Measurements from ENCODE around the gene STRN3. TPM values are rescaled to one million over a fixed set of nuclear protein-coding genes. Genes with fewer than 3 reads are reported as not detected.

Gene STRN3
- polyA plus RNA-seq, 2 donors = 7.4 to 9.5 TPM

DNA sequence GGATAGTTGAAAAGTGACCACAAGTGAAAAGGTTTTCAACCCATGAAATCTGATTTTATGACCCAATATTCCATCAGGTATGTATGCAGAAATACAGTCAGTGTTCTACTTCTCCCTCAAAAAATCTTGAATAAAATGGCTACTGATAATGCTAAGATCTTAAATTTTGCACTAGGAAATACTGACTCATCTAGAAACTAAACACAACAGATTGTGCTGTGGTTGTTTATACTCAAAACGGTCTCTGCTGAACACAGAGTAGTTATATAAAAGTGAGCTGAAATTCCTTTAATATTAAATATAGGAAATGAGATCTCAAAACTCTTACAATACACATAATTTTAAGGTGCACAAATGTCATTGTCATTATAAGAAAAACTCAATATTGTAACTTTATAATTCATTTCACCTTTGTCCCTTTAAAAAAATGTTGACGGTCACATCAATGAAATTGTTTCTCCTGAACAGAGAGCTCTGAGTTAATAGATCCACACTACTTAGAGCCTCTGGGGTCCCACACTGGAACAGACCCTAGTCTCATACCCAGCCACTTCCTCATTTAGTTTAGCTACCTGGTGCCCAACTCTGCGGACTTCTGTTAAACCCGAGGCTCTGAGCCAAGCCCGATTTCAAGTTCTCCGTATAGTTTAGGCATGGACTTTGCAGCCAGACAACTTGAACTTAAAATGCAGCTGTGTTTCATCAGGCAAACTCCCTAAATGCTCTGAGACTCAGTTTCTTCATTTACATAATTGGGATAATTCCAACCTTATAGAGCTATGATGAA, 142.5 kb downstream of the STRN3 start:
- no peaks in the 10 kb centered on the region for H3K4me1 ChIP-seq (ENCODE audit: control insufficient read depth in 2 of 2, insufficient read depth in 2 of 2, low read length in 1 of 2)
- 76 to 80% methylated on average over 6 of the region's 6 CpGs for WGBS, 2 donors
- H3K9me3 ChIP-seq (ENCODE audit: control insufficient read depth in 2 of 2, insufficient read depth in 1 of 2, low read depth in 1 of 2, low read length in 1 of 2) = no peaks in the 10 kb centered on the region

DNA sequence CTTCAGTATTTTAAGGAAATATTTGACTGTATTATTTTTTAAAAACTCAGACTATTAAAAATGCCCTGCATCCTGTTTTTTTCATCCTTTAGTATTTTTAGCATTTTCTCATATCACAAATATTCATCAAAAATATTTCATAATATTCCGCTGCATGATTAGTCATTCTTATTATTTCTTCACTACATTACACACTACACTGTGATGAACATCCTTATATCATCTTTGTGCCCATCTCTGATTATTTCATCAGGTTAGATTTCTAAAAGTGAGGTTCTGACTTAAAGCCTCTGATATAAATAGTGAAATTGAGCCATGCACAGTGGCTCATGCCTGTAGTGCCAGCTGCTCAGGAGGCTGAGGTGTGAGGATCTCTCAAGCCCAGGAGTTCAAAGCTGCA, 143.7 kb downstream of the STRN3 start:
- H3K27ac ChIP-seq (ENCODE audit: low read depth in 2 of 2, low read length in 1 of 2) = no peak overlapping the region
- no peaks in the 10 kb centered on the region for H3K27me3 ChIP-seq (ENCODE audit: control insufficient read depth in 1 of 2, insufficient read depth in 2 of 2, low read length in 2 of 2)
- 77 to 83% methylated on average over 1 of the region's 1 CpG for WGBS, 2 donors
- no peak overlapping the region for H3K4me3 ChIP-seq (ENCODE audit: low read depth in 1 of 2, low read length in 2 of 2)
- no peaks in the 10 kb centered on the region for H3K4me1 ChIP-seq (ENCODE audit: control insufficient read depth in 2 of 2, insufficient read depth in 2 of 2, low read length in 1 of 2)
- no peaks in the 10 kb centered on the region for H3K36me3 ChIP-seq (ENCODE audit: control insufficient read depth in 2 of 2, insufficient read depth in 2 of 2, low read length in 1 of 2)
- H3K9me3 ChIP-seq (ENCODE audit: control insufficient read depth in 2 of 2, insufficient read depth in 1 of 2, low read depth in 1 of 2, low read length in 1 of 2) = no peaks in the 10 kb centered on the region

More for the DNA sequence above, 142.5 kb downstream of the STRN3 start:
- Histone ChIP-seq H3K4me3 (ENCODE audit: low read depth in 1 of 2, low read length in 2 of 2) (no peak overlapping the region), H3K27ac (ENCODE audit: low read depth in 2 of 2, low read length in 1 of 2) (no peak overlapping the region), H3K27me3 (ENCODE audit: control insufficient read depth in 1 of 2, insufficient read depth in 2 of 2, low read length in 2 of 2) (no peaks in the 10 kb centered on the region), H3K36me3 (ENCODE audit: control insufficient read depth in 2 of 2, insufficient read depth in 2 of 2, low read length in 1 of 2) (no peaks in the 10 kb centered on the region)

DNA sequence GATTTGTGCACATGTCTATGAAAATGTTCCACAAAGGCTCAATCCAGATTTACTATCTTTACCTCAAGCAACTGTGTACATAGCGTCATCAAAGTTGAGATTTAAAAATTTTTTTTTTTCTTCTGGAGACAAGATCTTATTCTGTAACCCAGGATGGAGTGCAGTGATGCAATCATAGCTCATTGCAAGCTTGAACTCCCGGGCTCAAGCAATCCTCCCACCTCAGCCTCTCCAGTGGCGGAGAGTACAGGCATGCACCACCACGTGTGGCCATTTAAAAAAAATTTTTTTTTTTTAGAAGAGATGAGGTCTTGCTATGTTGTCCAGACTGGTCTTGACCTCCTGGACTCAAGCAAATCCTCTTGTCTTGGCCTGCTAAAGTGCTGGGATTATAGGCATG, 149.5 kb downstream of the STRN3 start:
- Histone ChIP-seq H3K36me3 (ENCODE audit: control insufficient read depth in 2 of 2, insufficient read depth in 2 of 2, low read length in 1 of 2) (no peaks in the 10 kb centered on the region), H3K27ac (ENCODE audit: low read depth in 2 of 2, low read length in 1 of 2) (no peak overlapping the region), H3K4me3 (ENCODE audit: low read depth in 1 of 2, low read length in 2 of 2) (no peak overlapping the region), H3K9me3 (ENCODE audit: control insufficient read depth in 2 of 2, insufficient read depth in 1 of 2, low read depth in 1 of 2, low read length in 1 of 2) (no peaks in the 10 kb centered on the region), H3K27me3 (ENCODE audit: control insufficient read depth in 1 of 2, insufficient read depth in 2 of 2, low read length in 2 of 2) (peaks cover 0 to 12% of the 10 kb centered on the region in 2 donors), H3K4me1 (ENCODE audit: control insufficient read depth in 2 of 2, insufficient read depth in 2 of 2, low read length in 1 of 2) (peaks cover 6 to 11% of the 10 kb centered on the region in 2 donors)
- WGBS, 2 donors = 73 to 74% methylated on average over 4 of the region's 4 CpGs

DNA sequence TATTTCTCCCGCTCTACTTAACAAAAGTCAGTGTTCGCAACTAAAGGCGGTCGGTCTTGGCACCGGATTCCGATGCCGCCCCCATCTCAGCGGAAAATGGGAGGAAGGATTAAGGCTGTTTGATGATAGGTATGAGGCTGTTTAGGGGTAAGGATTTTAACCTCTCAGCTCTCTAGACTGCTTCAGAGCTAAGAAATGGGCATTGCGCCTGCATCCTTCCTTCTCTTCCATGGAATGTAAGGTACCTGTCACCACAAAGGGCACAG, 150.5 kb downstream of the STRN3 start:
- Histone ChIP-seq H3K27me3 (ENCODE audit: control insufficient read depth in 1 of 2, insufficient read depth in 2 of 2, low read length in 2 of 2) (peaks cover 0 to 12% of the 10 kb centered on the region in 2 donors), H3K9me3 (ENCODE audit: control insufficient read depth in 2 of 2, insufficient read depth in 1 of 2, low read depth in 1 of 2, low read length in 1 of 2) (no peaks in the 10 kb centered on the region), H3K27ac (ENCODE audit: low read depth in 2 of 2, low read length in 1 of 2) (no peak overlapping the region), H3K4me3 (ENCODE audit: low read depth in 1 of 2, low read length in 2 of 2) (no peak overlapping the region), H3K4me1 (ENCODE audit: control insufficient read depth in 2 of 2, insufficient read depth in 2 of 2, low read length in 1 of 2) (peaks cover 6 to 11% of the 10 kb centered on the region in 2 donors), H3K36me3 (ENCODE audit: control insufficient read depth in 2 of 2, insufficient read depth in 2 of 2, low read length in 1 of 2) (no peaks in the 10 kb centered on the region)
- WGBS, 2 donors = 33 to 34% methylated on average over 9 of the region's 9 CpGs

DNA sequence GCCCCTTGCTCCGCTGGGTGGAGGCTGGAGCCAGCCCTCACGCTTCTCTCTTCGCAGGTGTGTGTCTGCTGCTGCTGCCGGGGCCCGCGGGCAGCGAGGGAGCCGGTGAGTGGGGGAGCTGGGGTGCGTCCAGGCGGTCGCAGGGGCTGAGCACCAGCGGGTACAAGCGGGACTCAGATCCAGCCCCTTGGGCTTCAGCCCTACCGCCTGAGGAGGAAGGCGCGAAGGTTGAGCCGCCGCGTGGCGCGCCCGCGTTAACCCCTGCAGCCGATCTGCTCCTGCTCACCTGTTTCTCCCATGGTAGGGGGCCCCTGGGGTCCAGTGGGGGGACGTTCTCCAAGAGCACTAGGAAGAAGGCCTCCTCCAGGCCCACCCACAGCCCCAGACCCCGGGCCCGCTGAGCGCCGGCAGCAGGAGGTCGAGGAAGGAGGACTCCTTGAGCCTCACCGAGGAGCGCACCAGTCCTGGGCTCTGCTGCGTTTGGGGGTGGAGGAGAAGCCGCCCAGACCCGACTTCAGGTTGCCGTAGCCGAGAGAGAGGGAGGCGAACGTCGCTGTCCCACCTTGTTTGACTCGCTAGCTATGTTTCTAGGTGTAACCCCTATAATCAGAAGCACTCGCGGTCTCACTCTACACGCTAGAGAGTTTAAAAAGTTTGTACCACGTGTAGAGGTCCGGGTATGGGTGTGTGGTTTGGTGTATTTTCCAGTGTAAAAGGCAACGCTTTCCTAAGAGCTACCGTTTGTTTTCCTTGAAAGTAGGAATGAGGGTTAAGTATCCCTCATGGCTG, 151.0 kb downstream of the STRN3 start:
- Histone ChIP-seq H3K9me3 (ENCODE audit: control insufficient read depth in 2 of 2, insufficient read depth in 1 of 2, low read depth in 1 of 2, low read length in 1 of 2) (no peaks in the 10 kb centered on the region), H3K4me3 (ENCODE audit: low read depth in 1 of 2, low read length in 2 of 2) (peak overlapping the region; percentile 41 to 60), H3K27ac (ENCODE audit: low read depth in 2 of 2, low read length in 1 of 2) (no peak overlapping the region), H3K4me1 (ENCODE audit: control insufficient read depth in 2 of 2, insufficient read depth in 2 of 2, low read length in 1 of 2) (peaks cover 6 to 11% of the 10 kb centered on the region in 2 donors), H3K27me3 (ENCODE audit: control insufficient read depth in 1 of 2, insufficient read depth in 2 of 2, low read length in 2 of 2) (peaks cover 0 to 12% of the 10 kb centered on the region in 2 donors), H3K36me3 (ENCODE audit: control insufficient read depth in 2 of 2, insufficient read depth in 2 of 2, low read length in 1 of 2) (no peaks in the 10 kb centered on the region)
- 3 to 5% methylated on average over 38 to 48 of the region's 48 CpGs for WGBS, 2 donors

DNA sequence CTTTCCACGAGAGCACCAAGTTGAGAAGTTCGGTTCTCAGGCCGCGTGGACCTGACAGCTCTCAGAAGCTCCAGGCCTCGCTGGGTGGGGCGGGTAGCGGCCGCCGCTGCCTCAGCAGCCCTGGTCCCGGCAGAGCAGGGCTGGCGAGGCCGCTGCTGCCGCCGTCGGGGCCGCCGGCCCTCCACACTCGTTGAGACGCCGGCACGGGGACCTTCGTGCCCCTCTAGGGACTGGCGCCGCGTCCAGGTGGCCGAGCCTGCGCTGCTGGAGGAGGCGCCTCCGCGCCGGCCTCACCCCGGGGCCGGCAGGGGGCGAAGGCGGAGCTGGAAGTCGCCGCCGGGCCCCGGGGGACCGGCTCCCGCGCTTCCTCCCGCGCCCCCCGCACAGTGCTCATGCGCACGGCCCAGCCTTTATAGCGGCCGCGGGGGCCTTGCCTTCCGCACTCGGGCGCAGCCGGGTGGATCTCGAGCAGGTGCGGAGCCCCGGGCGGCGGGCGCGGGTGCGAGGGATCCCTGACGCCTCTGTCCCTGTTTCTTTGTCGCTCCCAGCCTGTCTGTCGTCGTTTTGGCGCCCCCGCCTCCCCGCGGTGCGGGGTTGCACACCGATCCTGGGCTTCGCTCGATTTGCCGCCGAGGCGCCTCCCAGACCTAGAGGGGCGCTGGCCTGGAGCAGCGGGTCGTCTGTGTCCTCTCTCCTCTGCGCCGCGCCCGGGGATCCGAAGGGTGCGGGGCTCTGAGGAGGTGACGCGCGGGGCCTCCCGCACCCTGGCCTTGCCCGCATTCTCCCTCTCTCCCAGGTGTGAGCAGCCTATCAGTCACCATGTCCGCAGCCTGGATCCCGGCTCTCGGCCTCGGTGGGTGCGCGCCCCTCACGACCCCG, 151.8 kb downstream of the STRN3 start, which contains the start of gene COCH:
COCH (plus strand) TSS at position 440 of the 879 bp plus-strand sequence; CDS start at position 820, 380 bp downstream.
- H3K36me3 ChIP-seq (ENCODE audit: control insufficient read depth in 2 of 2, insufficient read depth in 2 of 2, low read length in 1 of 2) = no peaks in the 10 kb centered on the region
- no peak within 1 kb of the TSS for H3K27ac ChIP-seq (ENCODE audit: low read depth in 2 of 2, low read length in 1 of 2)
- H3K27me3 ChIP-seq (ENCODE audit: control insufficient read depth in 1 of 2, insufficient read depth in 2 of 2, low read length in 2 of 2) = peaks cover 0 to 12% of the 10 kb centered on the region in 2 donors
- H3K4me1 ChIP-seq (ENCODE audit: control insufficient read depth in 2 of 2, insufficient read depth in 2 of 2, low read length in 1 of 2) = peaks cover 6 to 11% of the 10 kb centered on the region in 2 donors
- no peaks in the 10 kb centered on the region for H3K9me3 ChIP-seq (ENCODE audit: control insufficient read depth in 2 of 2, insufficient read depth in 1 of 2, low read depth in 1 of 2, low read length in 1 of 2)
- 3 to 4% methylated on average over 81 to 99 of the region's 99 CpGs for WGBS, 2 donors
- H3K4me3 ChIP-seq (ENCODE audit: low read depth in 1 of 2, low read length in 2 of 2) = peak within 1 kb of the TSS; percentile 41 to 60

DNA sequence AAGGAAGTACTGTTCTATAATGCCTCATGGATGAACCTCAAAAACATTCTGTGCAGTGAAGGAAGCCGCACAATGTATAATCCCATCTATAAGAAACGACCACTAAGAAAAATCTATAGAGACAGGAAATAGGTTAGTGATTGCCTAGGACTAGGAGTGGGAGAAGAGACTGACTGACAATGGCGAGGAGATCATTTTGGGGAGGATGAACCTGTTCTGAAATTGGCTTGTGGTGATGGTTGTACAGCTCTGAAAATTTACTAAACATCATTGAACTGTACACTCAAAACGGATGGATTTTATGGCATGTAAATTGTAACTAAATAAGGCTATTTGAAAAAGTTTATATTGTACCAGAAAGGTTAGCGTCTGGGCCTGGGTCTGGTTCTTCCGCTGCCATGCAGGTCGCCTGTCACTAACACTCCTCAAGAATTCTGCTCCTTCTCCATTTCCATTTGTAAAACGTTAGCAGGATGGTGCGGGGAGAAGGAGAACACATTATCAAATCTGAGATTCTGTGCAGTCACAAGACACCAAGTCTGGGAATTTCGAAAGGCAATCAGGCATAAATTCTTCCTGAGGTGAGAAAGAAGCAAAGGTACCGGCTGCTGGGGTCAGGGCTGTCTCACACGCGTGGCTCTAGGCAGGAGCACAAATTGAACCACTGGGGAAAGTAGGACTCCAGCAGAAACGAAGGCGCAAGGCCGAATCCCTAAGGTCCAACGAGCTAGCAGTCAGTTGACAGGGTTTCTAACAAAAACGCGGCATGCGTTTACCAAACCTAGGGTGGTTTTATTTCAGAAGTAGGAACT, 152.7 kb downstream of the STRN3 start:
- 81 to 83% methylated on average over 20 of the region's 20 CpGs for WGBS, 2 donors
- peaks cover 6 to 11% of the 10 kb centered on the region in 2 donors for H3K4me1 ChIP-seq (ENCODE audit: control insufficient read depth in 2 of 2, insufficient read depth in 2 of 2, low read length in 1 of 2)
- no peaks in the 10 kb centered on the region for H3K36me3 ChIP-seq (ENCODE audit: control insufficient read depth in 2 of 2, insufficient read depth in 2 of 2, low read length in 1 of 2)
- H3K9me3 ChIP-seq (ENCODE audit: control insufficient read depth in 2 of 2, insufficient read depth in 1 of 2, low read depth in 1 of 2, low read length in 1 of 2) = no peaks in the 10 kb centered on the region
- peaks cover 0 to 12% of the 10 kb centered on the region in 2 donors for H3K27me3 ChIP-seq (ENCODE audit: control insufficient read depth in 1 of 2, insufficient read depth in 2 of 2, low read length in 2 of 2)
- H3K27ac ChIP-seq (ENCODE audit: low read depth in 2 of 2, low read length in 1 of 2) = no peak overlapping the region
- peak overlapping the region in 1 of 2 donors; percentile 60 for H3K4me3 ChIP-seq (ENCODE audit: low read depth in 1 of 2, low read length in 2 of 2)

DNA sequence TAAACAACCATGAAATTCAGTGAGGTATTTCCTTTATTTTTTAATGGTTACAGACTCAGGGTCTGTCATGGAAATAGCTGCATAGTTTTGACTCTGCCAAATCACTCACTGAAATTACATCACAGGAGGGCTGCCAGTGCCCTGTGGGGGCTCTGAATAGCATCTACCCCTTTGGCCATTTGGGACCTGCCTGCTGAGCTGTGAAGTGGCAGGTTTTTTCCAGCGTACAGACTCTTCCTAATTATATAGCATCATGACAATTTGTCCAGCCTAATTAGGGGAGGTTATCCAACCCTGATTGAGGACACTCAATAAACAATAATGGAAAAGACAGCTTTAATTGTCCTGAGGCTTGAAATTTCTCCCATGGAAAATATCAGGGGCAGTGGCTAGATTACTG, 153.6 kb downstream of the STRN3 start:
- H3K27ac ChIP-seq (ENCODE audit: low read depth in 2 of 2, low read length in 1 of 2) = no peak overlapping the region
- no peaks in the 10 kb centered on the region for H3K9me3 ChIP-seq (ENCODE audit: control insufficient read depth in 2 of 2, insufficient read depth in 1 of 2, low read depth in 1 of 2, low read length in 1 of 2)
- 91 to 94% methylated on average over 1 of the region's 1 CpG for whole genome bisulfite sequencing, 2 donors
- H3K4me1 ChIP-seq (ENCODE audit: control insufficient read depth in 2 of 2, insufficient read depth in 2 of 2, low read length in 1 of 2) = peaks cover 6 to 11% of the 10 kb centered on the region in 2 donors
- H3K4me3 ChIP-seq (ENCODE audit: low read depth in 1 of 2, low read length in 2 of 2) = no peak overlapping the region
- no peaks in the 10 kb centered on the region for H3K36me3 ChIP-seq (ENCODE audit: control insufficient read depth in 2 of 2, insufficient read depth in 2 of 2, low read length in 1 of 2)
- peaks cover 0 to 12% of the 10 kb centered on the region in 2 donors for H3K27me3 ChIP-seq (ENCODE audit: control insufficient read depth in 1 of 2, insufficient read depth in 2 of 2, low read length in 2 of 2)
